ENCODE results near the gene NCOR2. TPM values are rescaled to one million over a fixed set of nuclear protein-coding genes. Genes with fewer than 3 reads are reported as not detected.

The NCOR2 gene
- total and polyA plus RNA-seq, 11 donors, result 62.1 to 184 (median 127) TPM

DNA sequence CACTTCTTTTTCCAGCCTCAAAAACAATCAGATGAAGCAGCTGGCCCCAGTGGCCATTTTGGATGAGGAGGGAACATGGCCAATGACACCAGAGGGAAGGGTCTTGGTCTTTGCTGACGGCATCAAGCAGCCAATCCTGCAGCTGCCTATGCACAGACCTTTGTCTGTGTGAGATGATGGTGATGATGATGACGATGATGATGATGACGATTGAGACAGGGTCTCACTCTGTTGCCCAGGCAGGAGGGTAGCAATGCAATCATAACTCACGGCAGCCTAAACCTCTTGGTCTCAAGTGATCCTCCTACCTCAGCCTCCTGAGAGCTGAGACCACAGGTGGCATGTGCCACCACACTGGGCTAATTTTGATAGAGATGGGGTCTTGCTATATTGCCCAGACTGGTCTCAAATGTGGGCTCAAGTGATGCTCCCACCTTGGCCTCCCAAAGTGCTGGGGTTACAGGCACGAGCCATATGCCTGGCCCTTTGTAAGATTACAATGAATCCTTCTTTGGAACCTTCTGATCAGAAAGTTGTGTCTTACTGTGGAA is 26.5 kb upstream of the NCOR2 start:
- H3K36me3 ChIP-seq, result no peaks in the 10 kb centered on the region
- ATAC-seq, result no peak
- TF ChIP-seq POLR2A (IDR thresholded peaks at IDR 0.05), result no peak
- TF ChIP-seq, protein P1, sequence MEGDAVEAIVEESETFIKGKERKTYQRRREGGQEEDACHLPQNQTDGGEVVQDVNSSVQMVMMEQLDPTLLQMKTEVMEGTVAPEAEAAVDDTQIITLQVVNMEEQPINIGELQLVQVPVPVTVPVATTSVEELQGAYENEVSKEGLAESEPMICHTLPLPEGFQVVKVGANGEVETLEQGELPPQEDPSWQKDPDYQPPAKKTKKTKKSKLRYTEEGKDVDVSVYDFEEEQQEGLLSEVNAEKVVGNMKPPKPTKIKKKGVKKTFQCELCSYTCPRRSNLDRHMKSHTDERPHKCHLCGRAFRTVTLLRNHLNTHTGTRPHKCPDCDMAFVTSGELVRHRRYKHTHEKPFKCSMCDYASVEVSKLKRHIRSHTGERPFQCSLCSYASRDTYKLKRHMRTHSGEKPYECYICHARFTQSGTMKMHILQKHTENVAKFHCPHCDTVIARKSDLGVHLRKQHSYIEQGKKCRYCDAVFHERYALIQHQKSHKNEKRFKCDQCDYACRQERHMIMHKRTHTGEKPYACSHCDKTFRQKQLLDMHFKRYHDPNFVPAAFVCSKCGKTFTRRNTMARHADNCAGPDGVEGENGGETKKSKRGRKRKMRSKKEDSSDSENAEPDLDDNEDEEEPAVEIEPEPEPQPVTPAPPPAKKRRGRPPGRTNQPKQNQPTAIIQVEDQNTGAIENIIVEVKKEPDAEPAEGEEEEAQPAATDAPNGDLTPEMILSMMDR (IDR thresholded peaks at IDR 0.05), result no peak
- peaks cover 0 to 8% (median 0%) of the 10 kb centered on the region in 12 donors for H3K9me3 ChIP-seq
- WGBS, 4 donors, result 95 to 99% (median 98%) methylated on average over 5 of the region's 5 CpGs
- intact Hi-C loops (cut with DNase I), result no loop called here
- H3K27ac ChIP-seq, result no peak overlapping the region
- no peak overlapping the region for H3K4me3 ChIP-seq
- H3K4me1 ChIP-seq, result peaks cover 0 to 39% (median 4%) of the 10 kb centered on the region in 12 donors
- DNase-seq, result no peak
- H3K27me3 ChIP-seq, result no peaks in the 10 kb centered on the region

DNA sequence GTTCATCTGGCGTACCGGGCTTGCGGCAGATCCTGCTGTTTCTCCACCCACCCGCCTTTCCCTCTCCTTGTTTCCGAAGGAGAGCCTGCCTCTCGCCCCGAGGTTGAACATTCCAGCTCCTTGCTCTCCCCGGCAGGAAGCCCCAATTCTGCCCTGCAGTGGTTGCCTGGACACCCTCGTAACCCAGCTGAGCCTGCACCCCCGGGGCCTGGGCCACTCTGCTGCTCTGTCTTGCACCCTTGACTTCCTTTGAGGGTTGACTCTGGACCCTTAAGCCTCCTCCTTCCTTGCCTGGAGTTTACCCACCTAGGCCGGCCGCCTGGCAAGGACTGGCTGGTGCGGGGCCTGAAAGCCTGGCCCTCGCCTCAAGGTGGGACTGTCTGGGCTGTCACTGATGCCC is 25.8 kb upstream of the NCOR2 start:
- Histone ChIP-seq H3K9me3 (peaks cover 0 to 8% (median 0%) of the 10 kb centered on the region in 12 donors), H3K27me3 (no peaks in the 10 kb centered on the region), H3K27ac (peak overlapping the region in 2 of 12 donors; percentile 26 to 88), H3K4me3 (no peak overlapping the region), H3K4me1 (peaks cover 0 to 46% (median 11%) of the 10 kb centered on the region in 12 donors), H3K36me3 (no peaks in the 10 kb centered on the region)
- intact Hi-C loops (cut with DNase I), result no loop called here
- WGBS, 4 donors, result 88 to 91% (median 89%) methylated on average over 14 of the region's 14 CpGs
- TF ChIP-seq POLR2A (IDR thresholded peaks at IDR 0.05), result no peak
- TF ChIP-seq, protein P1 (IDR thresholded peaks at IDR 0.05), result no peak
- ATAC-seq (peak in 1 of 4 donors; percentile 11), DNase-seq (no peak)

DNA sequence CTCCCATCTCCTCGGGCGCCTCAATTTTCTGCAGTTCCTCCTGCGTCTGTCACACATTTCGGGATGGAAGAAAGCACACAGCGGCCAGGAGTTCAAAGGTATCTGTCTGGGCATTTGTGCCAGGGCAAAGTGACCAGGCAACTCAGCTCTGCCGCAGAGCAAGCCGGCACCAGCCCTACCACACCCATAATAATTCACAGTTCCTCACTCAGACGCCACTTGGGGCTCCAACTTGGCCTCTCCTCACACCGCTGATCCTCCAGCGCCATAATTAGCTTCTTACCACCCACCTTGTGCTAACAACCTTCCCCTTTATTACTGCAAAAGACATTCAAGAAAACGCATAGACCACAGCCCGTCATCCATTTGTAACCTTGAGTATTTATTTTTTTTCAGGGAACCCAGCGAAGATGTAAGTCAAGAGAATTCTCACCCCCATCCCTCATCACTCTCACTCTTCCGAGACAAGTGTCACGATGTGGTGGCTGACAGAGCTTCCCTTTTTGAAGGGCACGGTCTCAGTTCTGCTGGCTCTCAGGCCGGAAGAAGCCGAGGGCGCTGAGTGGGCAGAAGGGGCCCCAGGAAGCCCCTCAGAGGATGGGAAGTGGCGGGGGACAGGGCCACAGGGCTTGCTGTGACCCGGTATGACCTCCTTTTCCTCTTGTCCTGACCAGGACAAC is 25.2 kb upstream of the NCOR2 start:
- Histone ChIP-seq H3K27ac (peak overlapping the region in 2 of 12 donors; percentile 26 to 88), H3K27me3 (no peaks in the 10 kb centered on the region), H3K4me3 (no peak overlapping the region), H3K9me3 (peaks cover 0 to 8% (median 0%) of the 10 kb centered on the region in 12 donors), H3K36me3 (no peaks in the 10 kb centered on the region), H3K4me1 (peaks cover 0 to 52% (median 12%) of the 10 kb centered on the region in 12 donors)
- ATAC-seq (peak in 3 of 4 donors; percentile 19 to 69 (median 29)), DNase-seq (no peak)
- no peak for TF ChIP-seq POLR2A (IDR thresholded peaks at IDR 0.05)
- TF ChIP-seq, protein P1 (IDR thresholded peaks at IDR 0.05), result no peak
- intact Hi-C loops (cut with DNase I), result no loop called here
- 75 to 84% (median 81%) methylated on average over 21 of the region's 21 CpGs for WGBS, 4 donors

DNA sequence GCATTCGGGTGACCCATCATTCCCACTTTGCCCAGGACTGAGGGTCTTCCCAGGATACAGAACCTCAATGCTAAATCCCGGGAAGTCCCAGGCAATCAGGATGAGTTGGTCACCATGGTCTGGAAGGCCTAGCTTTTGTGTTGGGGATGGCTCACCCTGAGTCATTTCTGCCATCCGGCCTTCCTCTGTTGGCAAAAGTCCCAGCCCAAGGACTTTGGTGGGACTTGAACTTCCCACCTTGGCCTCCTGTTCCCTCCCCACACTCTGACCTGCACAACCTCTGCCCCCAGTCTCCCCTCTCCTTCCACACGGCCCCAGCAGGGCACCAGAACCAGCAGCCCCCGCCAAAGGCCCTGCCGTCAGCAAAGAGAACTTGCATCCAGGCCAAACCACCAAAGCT is 24.6 kb upstream of the NCOR2 start:
- no peaks in the 10 kb centered on the region for H3K36me3 ChIP-seq
- ATAC-seq, result no peak
- no peaks in the 10 kb centered on the region for H3K27me3 ChIP-seq
- no peak for TF ChIP-seq POLR2A (IDR thresholded peaks at IDR 0.05)
- TF ChIP-seq, protein P1 (IDR thresholded peaks at IDR 0.05), result no peak
- WGBS, 4 donors, result 73 to 82% (median 75%) methylated on average over 6 of the region's 6 CpGs
- peak overlapping the region in 1 of 12 donors; percentile 88 for H3K27ac ChIP-seq
- peaks cover 0 to 8% (median 0%) of the 10 kb centered on the region in 12 donors for H3K9me3 ChIP-seq
- intact Hi-C loops (cut with DNase I), result no loop called here
- no peak for DNase-seq
- H3K4me3 ChIP-seq, result no peak overlapping the region
- peaks cover 0 to 57% (median 12%) of the 10 kb centered on the region in 12 donors for H3K4me1 ChIP-seq

Data from heart left ventricle (tissue), 16 donors.